KBM-7 (cell line): ENCODE results near the gene ATP5F1A.

ENCODE experiments used
- DNase-seq: peaks from one replicate; pipeline ENCODE4 v3.0.0-alpha.2; 2015
- in situ Hi-C: fragments of 300-500 bp; cut with MboI; formaldehyde crosslinking; loops from 2 replicates; pipeline ENCODE4 v1.14.3; 2020; ENCODE audit warnings: low sequenced_read_pairs, low pct_unique_long_range_greater_than_20kb, mixed read lengths

Gene ATP5F1A

DNA sequence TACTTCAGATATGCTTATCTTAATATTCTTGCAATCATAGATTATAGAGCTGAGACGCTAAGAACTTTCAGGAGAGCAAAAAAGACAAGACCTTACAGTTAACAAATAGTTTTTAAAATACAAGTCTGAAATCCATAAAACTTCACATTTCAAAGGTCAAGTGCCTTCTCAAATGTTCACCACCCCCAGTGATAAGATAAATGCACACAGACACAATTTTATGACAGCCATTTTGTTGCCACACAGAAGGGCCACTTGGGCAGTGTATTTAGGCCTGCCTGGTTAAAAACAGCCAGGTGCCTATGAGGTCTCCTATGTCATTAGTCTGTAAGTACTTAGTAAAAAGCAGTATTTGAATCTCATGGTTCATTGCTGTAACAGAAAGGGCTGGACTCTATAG lies 17.9 kb downstream of the ATP5F1A start:
- in situ Hi-C loops: no loop called here
- no peak for DNase-seq

GRCh38 chr18:46079336-46079735 lies 18.8 kb downstream of the ATP5F1A start:
- no peak for DNase-seq
- in situ Hi-C loops: no loop called here

DNA sequence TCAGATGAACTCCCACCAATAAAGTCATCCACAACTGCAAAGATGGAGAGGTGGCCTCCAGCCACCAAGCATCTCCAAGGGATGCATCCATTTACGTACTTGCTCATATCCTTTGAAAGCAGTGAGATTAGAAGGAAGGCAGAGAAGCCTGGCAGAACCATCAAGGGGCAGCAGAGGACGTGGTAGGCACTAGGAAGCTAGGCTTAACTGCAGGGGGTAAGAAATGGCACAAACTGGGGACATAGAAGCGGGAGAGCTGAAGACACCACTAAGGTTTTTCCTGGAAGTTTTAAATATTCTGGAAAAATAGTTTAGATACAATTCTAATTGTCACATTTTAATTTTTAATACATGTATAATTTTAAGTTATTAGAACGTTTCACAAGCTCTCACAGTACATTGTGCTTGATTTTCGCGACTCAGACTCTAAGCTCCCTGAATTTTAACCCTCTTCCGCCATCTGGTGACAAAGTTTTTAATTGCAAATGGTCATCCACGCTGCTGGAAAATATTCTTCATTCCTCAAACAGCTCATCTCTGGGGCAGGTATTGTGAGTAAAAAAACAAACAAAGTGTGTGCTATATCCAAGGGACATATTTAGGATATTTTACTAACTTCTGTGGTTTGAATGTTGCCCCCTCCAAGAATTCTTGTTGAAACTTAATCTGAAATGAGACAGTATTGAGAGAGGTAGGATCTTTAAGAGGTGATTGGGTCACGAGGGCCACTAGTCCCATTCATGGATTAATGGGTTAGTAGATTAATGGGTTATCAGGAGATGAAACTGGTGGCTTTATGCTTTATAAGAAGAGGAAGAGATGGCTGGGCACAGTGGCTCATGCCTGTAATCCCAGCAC lies 24.4 kb downstream of the ATP5F1A start:
- in situ Hi-C loops: loop anchor here (25.0 kb wide), 1 partner anchor 411 kb away; no protein-coding TSS in a partner anchor
- peak; percentile 89 for DNase-seq

GRCh38 chr18:46072959-46073358 lies 25.1 kb downstream of the ATP5F1A start:
- in situ Hi-C loops: loop anchor here (25.0 kb wide), 1 partner anchor 411 kb away; no protein-coding TSS in a partner anchor
- no peak for DNase-seq

GRCh38 chr18:46072376-46072867 lies 25.7 kb downstream of the ATP5F1A start:
- DNase-seq: no peak
- in situ Hi-C loops: loop anchor here (25.0 kb wide), 1 partner anchor 410 kb away; no protein-coding TSS in a partner anchor

DNA sequence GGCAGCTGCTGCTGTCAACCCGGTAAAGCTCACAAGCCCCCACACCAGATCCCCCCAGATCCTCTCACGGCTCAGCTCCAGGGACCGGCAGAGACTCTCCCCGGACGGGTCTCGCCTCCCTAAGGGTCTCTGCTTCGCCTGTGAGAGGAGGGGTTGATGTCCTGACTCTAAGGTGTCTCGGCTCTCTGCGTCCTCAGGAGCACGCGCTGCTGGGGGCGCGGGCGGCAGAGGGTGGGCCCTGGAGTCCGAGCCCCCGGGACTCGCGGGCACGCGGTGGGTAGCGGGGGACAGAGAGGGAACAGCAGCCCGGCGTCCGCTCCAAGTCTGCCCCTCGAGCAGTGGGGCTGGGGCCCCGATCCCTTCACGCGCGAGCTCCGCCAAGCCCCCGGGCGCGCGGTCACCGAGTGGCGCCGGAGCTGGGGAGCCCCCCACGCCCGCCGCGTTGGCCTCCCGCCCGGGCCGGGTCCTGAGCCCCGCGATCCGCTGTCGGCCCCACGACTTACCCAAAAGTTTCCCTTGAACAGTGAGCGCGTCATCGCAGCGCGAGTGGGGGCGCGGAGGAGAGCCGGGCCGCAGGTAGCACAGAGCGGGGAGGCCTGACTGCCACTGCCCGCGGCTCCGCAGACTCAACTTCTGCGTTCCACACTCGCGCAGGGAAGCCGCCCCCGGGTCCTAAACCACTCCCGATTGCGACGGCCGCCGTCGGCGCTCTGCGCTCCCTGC lies 26.3 kb downstream of the ATP5F1A start, which contains the start of gene PSTPIP2:
PSTPIP2 (minus strand) TSS at position 608 of the 723 bp plus-strand sequence; CDS start at position 536, 72 bp downstream.
- DNase-seq: peak; percentile 58
- in situ Hi-C loops: loop anchor here (25.0 kb wide), 1 partner anchor 410 kb away; no protein-coding TSS in a partner anchor

GRCh38 chr18:46070815-46071652 lies 27.1 kb downstream of the ATP5F1A start:
- in situ Hi-C loops: loop anchor here (25.0 kb wide), 1 partner anchor 409 kb away; no protein-coding TSS in a partner anchor

DNA sequence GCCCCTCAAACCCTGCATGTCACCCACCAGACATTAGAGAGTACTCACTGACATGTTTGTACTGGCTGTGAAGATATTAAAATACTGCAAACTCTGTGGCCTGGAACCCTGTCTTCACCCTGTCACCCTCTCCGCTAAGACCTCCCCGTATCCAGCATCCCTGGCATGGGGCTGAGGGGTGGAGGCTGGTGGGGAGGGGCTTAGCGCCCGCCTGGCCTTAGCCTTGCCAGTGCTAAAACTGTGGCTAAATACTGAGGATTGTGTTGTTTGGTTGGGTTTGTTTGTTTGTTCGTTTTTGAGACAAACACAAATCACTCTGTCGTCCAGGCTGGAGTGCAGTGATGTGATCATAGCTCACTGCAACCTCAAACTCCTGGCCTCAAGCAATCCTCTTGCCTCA lies 27.9 kb downstream of the ATP5F1A start:
- no peak for DNase-seq
- in situ Hi-C loops: loop anchor here (25.0 kb wide), 1 partner anchor 408 kb away; no protein-coding TSS in a partner anchor

More at GRCh38 chr18:46070815-46071652, 27.1 kb downstream of the ATP5F1A start:
- DNase-seq: peak; percentile 81

DNA sequence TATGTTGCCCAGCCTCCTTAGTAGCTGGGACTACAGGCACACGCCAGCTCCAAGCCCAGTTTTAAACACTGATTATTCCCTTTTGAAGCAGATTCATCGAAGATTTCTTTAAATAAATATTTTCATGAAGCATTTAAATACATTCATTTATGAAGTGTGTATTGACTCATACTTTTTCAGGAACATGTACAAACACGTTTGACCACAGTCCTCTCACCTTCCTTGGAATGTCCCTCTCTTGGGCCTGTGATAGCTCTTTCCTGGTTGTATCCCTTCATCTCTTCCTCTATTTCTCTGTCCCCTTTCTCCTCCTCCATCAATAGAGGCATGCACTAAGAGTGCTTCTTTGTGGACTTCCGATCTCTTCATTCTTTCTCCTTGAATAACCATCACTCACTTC lies 28.6 kb downstream of the ATP5F1A start:
- in situ Hi-C loops: loop anchor here (25.0 kb wide), 1 partner anchor 407 kb away; no protein-coding TSS in a partner anchor

DNA sequence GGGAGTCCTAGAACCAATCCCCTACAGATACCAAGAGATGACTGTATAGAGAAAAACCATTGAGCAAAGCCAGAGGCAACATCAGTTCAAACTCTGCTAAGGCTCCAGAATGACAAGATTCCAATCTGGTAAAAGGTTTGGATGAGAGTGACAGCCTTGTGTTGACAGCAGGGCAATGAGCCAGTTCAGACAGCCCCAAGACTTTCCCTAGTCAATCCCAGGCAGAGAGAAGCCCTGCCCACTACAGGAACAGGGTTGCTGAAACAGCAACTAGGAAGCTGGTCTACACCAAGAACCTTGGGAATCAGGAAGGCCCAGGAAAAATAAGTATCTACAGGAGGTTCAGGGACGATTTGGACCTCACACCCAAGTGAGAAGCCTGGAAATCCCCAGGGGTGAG lies 29.3 kb downstream of the ATP5F1A start:
- in situ Hi-C loops: loop anchor here (25.0 kb wide), 1 partner anchor 406 kb away; no protein-coding TSS in a partner anchor
- no peak for DNase-seq

More for the DNA sequence above, 28.6 kb downstream of the ATP5F1A start:
- DNase-seq: no peak

DNA sequence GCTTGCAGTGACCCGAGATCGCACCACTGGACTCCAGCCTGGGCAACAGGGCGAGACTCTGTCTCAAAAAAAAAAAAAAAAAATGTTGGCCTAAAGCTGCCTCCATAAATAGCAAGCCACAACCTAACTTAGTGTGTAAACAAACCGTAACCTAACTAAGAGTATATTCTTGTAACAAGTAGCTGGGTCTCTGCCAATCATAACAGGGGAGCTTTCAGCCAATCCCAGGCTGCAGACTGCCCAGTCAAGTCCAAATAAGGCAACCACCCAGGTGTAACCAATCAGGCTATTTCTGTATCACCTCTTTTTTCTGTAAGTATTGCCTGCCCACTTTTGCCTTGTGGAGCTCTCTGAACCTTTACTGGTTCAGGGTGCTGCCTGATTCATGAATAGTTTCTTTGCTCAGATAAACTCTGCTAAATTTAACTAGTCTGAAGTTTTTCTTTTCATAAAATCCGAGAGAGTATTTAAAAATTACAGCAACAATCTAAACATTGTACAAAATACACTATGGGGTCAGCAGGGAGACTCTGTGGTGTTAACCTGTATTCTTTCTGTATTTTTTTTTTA lies 30.6 kb downstream of the ATP5F1A start:
- in situ Hi-C loops: loop anchor here (25.0 kb wide), 1 partner anchor 405 kb away; no protein-coding TSS in a partner anchor
- no peak for DNase-seq

DNA sequence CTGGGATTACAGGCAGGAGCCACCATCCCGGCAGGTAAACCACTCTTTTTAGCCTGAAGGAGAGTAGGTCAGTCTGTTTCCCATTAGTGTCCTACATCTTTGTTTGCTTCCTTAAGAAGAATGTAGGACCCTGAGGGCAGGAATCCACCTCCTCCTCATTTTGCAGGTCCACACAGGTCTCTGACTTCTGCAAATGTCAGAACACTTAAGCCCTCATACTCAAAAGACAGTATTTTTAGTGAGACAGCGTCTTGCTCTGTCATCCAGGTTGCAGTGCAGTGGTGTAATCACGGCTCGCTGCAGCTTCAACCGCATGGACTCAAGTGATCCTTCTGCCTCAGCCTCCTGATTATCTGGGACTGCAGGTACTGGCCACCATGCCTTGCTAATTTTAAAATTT lies 35.3 kb downstream of the ATP5F1A start:
- in situ Hi-C loops: loop anchor here (25.0 kb wide), 1 partner anchor 400 kb away; no protein-coding TSS in a partner anchor
- no peak for DNase-seq

DNA sequence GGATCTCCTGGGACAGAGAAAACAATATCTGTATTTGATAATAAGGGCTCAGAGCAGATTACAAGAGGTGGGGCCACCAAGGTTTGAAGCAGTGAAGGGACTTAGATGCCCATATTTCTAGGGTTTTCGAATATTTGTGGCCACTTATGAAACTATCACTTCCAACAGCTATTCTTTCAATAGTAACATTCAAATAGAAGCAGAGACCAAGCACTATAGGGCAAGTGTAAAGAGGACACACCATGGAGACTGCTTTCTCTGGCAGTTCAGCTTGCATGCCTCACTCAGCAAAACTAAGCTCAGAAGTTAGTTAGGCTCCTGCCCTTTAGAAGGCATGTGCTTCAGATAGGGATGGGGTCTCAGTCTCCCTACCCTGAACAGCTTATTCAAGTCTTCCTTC lies 36.3 kb downstream of the ATP5F1A start:
- in situ Hi-C loops: loop anchor here (25.0 kb wide), 1 partner anchor 399 kb away; no protein-coding TSS in a partner anchor
- no peak for DNase-seq

GRCh38 chr18:46061387-46061786 lies 36.7 kb downstream of the ATP5F1A start:
- no peak for DNase-seq
- in situ Hi-C loops: loop anchor here (25.0 kb wide), 1 partner anchor 399 kb away; no protein-coding TSS in a partner anchor

DNA sequence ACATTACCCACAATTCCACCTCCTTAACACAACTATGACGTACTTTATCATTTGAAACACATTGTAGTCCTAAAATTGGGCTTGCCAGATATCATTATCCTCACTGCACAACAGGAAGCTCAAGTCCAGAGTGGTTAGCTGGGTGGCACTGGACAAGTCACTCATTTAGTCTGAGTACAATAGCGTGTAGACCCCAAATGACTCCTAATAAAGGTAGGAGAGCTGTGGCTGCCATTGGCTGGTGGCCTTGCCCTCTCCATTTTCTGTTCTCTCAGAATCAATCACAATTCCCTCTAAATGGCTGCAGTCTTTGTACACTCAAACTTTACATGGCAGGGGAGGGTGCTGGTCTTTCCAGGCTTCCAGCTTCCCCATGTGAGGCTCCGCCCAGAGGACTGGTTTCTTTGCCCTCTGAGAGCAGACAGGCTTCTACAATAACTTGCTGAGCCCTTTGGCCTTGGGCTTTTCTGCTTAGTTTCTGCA lies 37.7 kb downstream of the ATP5F1A start:
- DNase-seq: peak; percentile 40
- in situ Hi-C loops: loop anchor here (25.0 kb wide), 1 partner anchor 398 kb away; no protein-coding TSS in a partner anchor

DNA sequence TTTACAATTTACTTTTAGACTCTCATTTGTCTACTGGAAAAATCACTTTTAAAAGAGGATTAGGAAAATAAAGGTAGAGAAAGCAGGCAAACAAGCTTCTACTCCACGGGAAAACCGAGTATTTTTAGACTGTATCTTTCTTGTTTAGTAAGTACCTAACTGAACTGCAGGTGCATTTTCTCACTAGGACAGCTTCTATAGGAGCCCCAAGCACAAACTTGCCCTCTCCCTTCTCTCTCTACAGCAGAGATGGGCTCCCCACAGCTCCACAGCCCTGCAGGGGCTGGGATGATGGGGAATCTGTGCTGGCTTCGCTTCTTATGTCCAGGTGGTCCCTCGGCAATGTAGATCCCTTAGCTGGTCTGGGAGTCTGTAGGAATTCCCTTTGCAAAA lies 42.3 kb downstream of the ATP5F1A start:
- in situ Hi-C loops: loop anchor here (25.0 kb wide), 1 partner anchor 394 kb away; no protein-coding TSS in a partner anchor
- DNase-seq: no peak

GRCh38 chr18:46054956-46055837 lies 42.9 kb downstream of the ATP5F1A start:
- in situ Hi-C loops: loop anchor here (25.0 kb wide), 1 partner anchor 393 kb away; no protein-coding TSS in a partner anchor
- DNase-seq: no peak
